Measurements from ENCODE around the gene F7.

Gene F7

GRCh38 chr13:113080361-113080831 lies 25.2 kb upstream of the F7 start:
- no peak overlapping the region for H3K4me2 ChIP-seq (ENCODE audit: low read length)
- TF ChIP-seq EZH2phosphoT487 (IDR thresholded peaks at IDR 0.05; ENCODE audit: low read depth) (no peak), CTCF (IDR thresholded peaks at IDR 0.05; ENCODE audit: low read depth, low read length) (no peak)

GRCh38 chr13:113080901-113081521 lies 24.6 kb upstream of the F7 start:
- Histone ChIP-seq H4K20me1 (ENCODE audit: insufficient read depth, low read length) (no peaks in the 10 kb centered on the region), H2AFZ (ENCODE audit: low read depth, low read length) (no peak overlapping the region), H3K36me3 (replicated peaks; ENCODE audit: low read depth, low read length) (no peaks in the 10 kb centered on the region), H3K27ac (ENCODE audit: low read length) (no peak overlapping the region), H3K9me3 (ENCODE audit: insufficient read depth, low read length) (no peaks in the 10 kb centered on the region), H3K27me3 (ENCODE audit: low read depth, low read length) (no peaks in the 10 kb centered on the region), H3K9ac (ENCODE audit: low read length) (no peak overlapping the region), H3K4me3 (ENCODE audit: low read length) (no peak overlapping the region), H3K79me2 (ENCODE audit: low read length) (no peaks in the 10 kb centered on the region), H3K4me2 (ENCODE audit: low read length) (no peak overlapping the region), H3K4me1 (ENCODE audit: low read length) (no peaks in the 10 kb centered on the region)
- no peak for TF ChIP-seq EZH2phosphoT487 (IDR thresholded peaks at IDR 0.05; ENCODE audit: low read depth)
- TF ChIP-seq CTCF (IDR thresholded peaks at IDR 0.05; ENCODE audit: low read depth, low read length), result no peak

More at GRCh38 chr13:113080361-113080831, 25.2 kb upstream of the F7 start:
- Histone ChIP-seq H3K9me3 (ENCODE audit: insufficient read depth, low read length) (no peaks in the 10 kb centered on the region), H2AFZ (ENCODE audit: low read depth, low read length) (no peak overlapping the region), H3K79me2 (ENCODE audit: low read length) (no peaks in the 10 kb centered on the region), H3K4me3 (ENCODE audit: low read length) (no peak overlapping the region), H3K27me3 (ENCODE audit: low read depth, low read length) (no peaks in the 10 kb centered on the region), H3K27ac (ENCODE audit: low read length) (no peak overlapping the region), H3K36me3 (replicated peaks; ENCODE audit: low read depth, low read length) (no peaks in the 10 kb centered on the region), H3K9ac (ENCODE audit: low read length) (no peak overlapping the region), H4K20me1 (ENCODE audit: insufficient read depth, low read length) (no peaks in the 10 kb centered on the region), H3K4me1 (ENCODE audit: low read length) (no peaks in the 10 kb centered on the region)

GRCh38 chr13:113082198-113083021 lies 23.2 kb upstream of the F7 start:
- Histone ChIP-seq H3K4me3 (ENCODE audit: low read length) (no peak overlapping the region), H2AFZ (ENCODE audit: low read depth, low read length) (no peak overlapping the region), H3K9me3 (ENCODE audit: insufficient read depth, low read length) (no peaks in the 10 kb centered on the region), H3K4me1 (ENCODE audit: low read length) (no peaks in the 10 kb centered on the region), H4K20me1 (ENCODE audit: insufficient read depth, low read length) (no peaks in the 10 kb centered on the region), H3K36me3 (replicated peaks; ENCODE audit: low read depth, low read length) (no peaks in the 10 kb centered on the region), H3K4me2 (ENCODE audit: low read length) (no peak overlapping the region), H3K27ac (ENCODE audit: low read length) (no peak overlapping the region), H3K79me2 (ENCODE audit: low read length) (no peaks in the 10 kb centered on the region), H3K9ac (ENCODE audit: low read length) (no peak overlapping the region), H3K27me3 (ENCODE audit: low read depth, low read length) (no peaks in the 10 kb centered on the region)
- no peak for TF ChIP-seq CTCF (IDR thresholded peaks at IDR 0.05; ENCODE audit: low read depth, low read length)
- no peak for TF ChIP-seq EZH2phosphoT487 (IDR thresholded peaks at IDR 0.05; ENCODE audit: low read depth)

- Histone ChIP-seq H3K27ac (ENCODE audit: low read length) (no peak overlapping the region), H2AFZ (ENCODE audit: low read depth, low read length) (no peak overlapping the region), H3K4me2 (ENCODE audit: low read length) (no peak overlapping the region), H3K9me3 (ENCODE audit: insufficient read depth, low read length) (no peaks in the 10 kb centered on the region), H3K9ac (ENCODE audit: low read length) (no peak overlapping the region), H3K27me3 (ENCODE audit: low read depth, low read length) (no peaks in the 10 kb centered on the region), H4K20me1 (ENCODE audit: insufficient read depth, low read length) (no peaks in the 10 kb centered on the region), H3K4me3 (ENCODE audit: low read length) (no peak overlapping the region), H3K79me2 (ENCODE audit: low read length) (no peaks in the 10 kb centered on the region), H3K4me1 (ENCODE audit: low read length) (no peaks in the 10 kb centered on the region), H3K36me3 (replicated peaks; ENCODE audit: low read depth, low read length) (no peaks in the 10 kb centered on the region)
- no peak for TF ChIP-seq EZH2phosphoT487 (IDR thresholded peaks at IDR 0.05; ENCODE audit: low read depth)
- no peak for TF ChIP-seq CTCF (IDR thresholded peaks at IDR 0.05; ENCODE audit: low read depth, low read length)
These were observed 22.6 kb upstream of the F7 start for GRCh38 chr13:113083022-113083373.
